ENCODE measurements around the gene TFDP1.

Gene TFDP1

GRCh38 chr13:113539176-113539575, 45.4 kb upstream of the TFDP1 start:
- H3K79me2 ChIP-seq (ENCODE audit: insufficient read depth, low read length) = no peaks in the 10 kb centered on the region
- no peaks in the 10 kb centered on the region for H3K27me3 ChIP-seq (ENCODE audit: insufficient read depth, low read length)
- no peaks in the 10 kb centered on the region for H3K4me1 ChIP-seq (ENCODE audit: insufficient read depth, low read length, severe bottlenecking)
- H3F3A ChIP-seq (ENCODE audit: insufficient read depth, low read length) = no peaks in the 10 kb centered on the region
- H4K20me1 ChIP-seq (ENCODE audit: insufficient read depth, low read length) = no peaks in the 10 kb centered on the region
- H3K9ac ChIP-seq (ENCODE audit: low read length) = no peak overlapping the region
- no peak overlapping the region for H3K4me2 ChIP-seq (ENCODE audit: low read length)
- H3K9me2 ChIP-seq (ENCODE audit: low read depth, low read length) = no peaks in the 10 kb centered on the region
- no peak overlapping the region for H3K4me3 ChIP-seq (ENCODE audit: low read depth, low read length, poor library complexity, severe bottlenecking)
- H3K27ac ChIP-seq (ENCODE audit: low read depth, low read length, poor library complexity, severe bottlenecking) = no peak overlapping the region
- H2AFZ ChIP-seq (ENCODE audit: low read length) = no peak overlapping the region
- TF ChIP-seq EZH2 (IDR thresholded peaks at IDR 0.05; ENCODE audit: borderline replicate concordance, low read length) = no peak
- TF ChIP-seq, protein P1, sequence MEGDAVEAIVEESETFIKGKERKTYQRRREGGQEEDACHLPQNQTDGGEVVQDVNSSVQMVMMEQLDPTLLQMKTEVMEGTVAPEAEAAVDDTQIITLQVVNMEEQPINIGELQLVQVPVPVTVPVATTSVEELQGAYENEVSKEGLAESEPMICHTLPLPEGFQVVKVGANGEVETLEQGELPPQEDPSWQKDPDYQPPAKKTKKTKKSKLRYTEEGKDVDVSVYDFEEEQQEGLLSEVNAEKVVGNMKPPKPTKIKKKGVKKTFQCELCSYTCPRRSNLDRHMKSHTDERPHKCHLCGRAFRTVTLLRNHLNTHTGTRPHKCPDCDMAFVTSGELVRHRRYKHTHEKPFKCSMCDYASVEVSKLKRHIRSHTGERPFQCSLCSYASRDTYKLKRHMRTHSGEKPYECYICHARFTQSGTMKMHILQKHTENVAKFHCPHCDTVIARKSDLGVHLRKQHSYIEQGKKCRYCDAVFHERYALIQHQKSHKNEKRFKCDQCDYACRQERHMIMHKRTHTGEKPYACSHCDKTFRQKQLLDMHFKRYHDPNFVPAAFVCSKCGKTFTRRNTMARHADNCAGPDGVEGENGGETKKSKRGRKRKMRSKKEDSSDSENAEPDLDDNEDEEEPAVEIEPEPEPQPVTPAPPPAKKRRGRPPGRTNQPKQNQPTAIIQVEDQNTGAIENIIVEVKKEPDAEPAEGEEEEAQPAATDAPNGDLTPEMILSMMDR (IDR thresholded peaks at IDR 0.05; ENCODE audit: low read length) = no peak
- peaks cover 8% of the 10 kb centered on the region; the same call in 1 of the 2 replicates for H3K36me3 ChIP-seq (ENCODE audit: insufficient read depth, low read length)
- H3K9me3 ChIP-seq (ENCODE audit: low read length) = peaks cover 12% of the 10 kb centered on the region; the same call in 1 of the 2 replicates

DNA sequence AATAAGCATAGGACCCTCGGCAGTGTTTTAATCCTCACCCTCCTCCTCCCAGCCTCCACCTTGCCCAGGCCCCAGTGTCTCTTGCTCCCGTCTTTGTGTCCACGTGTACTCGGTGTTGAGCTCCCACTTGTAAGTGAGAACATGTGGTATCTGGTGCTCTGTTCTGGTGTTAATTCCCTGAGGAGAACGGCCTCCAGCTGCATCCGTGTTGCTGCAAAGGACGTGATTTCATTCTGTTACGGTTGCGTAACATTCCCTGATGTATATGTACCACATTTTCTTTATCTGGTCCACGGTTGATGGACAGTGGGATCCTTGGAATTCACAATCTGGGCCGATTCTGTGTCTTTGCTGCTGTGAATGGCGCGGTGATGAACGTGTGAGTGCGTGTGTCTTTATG, 44.7 kb upstream of the TFDP1 start:
- no peaks in the 10 kb centered on the region for H3F3A ChIP-seq (ENCODE audit: insufficient read depth, low read length)
- H3K4me2 ChIP-seq (ENCODE audit: low read length) = no peak overlapping the region
- H3K36me3 ChIP-seq (ENCODE audit: insufficient read depth, low read length) = peaks cover 8% of the 10 kb centered on the region; the same call in 1 of the 2 replicates

GRCh38 chr13:113540523-113540922, 44.0 kb upstream of the TFDP1 start:
- Histone ChIP-seq H3K9me3 (ENCODE audit: low read length) (peaks cover 12% of the 10 kb centered on the region; the same call in 1 of the 2 replicates), H3F3A (ENCODE audit: insufficient read depth, low read length) (no peaks in the 10 kb centered on the region), H3K4me3 (ENCODE audit: low read depth, low read length, poor library complexity, severe bottlenecking) (no peak overlapping the region), H3K4me1 (ENCODE audit: insufficient read depth, low read length, severe bottlenecking) (no peaks in the 10 kb centered on the region), H3K4me2 (ENCODE audit: low read length) (no peak overlapping the region), H4K20me1 (ENCODE audit: insufficient read depth, low read length) (no peaks in the 10 kb centered on the region), H3K9me2 (ENCODE audit: low read depth, low read length) (no peaks in the 10 kb centered on the region), H3K27me3 (ENCODE audit: insufficient read depth, low read length) (no peaks in the 10 kb centered on the region), H3K36me3 (ENCODE audit: insufficient read depth, low read length) (peaks cover 8% of the 10 kb centered on the region; the same call in 1 of the 2 replicates), H2AFZ (ENCODE audit: low read length) (no peak overlapping the region), H3K27ac (ENCODE audit: low read depth, low read length, poor library complexity, severe bottlenecking) (no peak overlapping the region), H3K79me2 (ENCODE audit: insufficient read depth, low read length) (no peaks in the 10 kb centered on the region), H3K9ac (ENCODE audit: low read length) (no peak overlapping the region)
- TF ChIP-seq EZH2 (IDR thresholded peaks at IDR 0.05; ENCODE audit: borderline replicate concordance, low read length) = no peak
- TF ChIP-seq, protein P1 (IDR thresholded peaks at IDR 0.05; ENCODE audit: low read length) = no peak

More for the DNA sequence above, 44.7 kb upstream of the TFDP1 start:
- Histone ChIP-seq H3K79me2 (ENCODE audit: insufficient read depth, low read length) (no peaks in the 10 kb centered on the region), H3K4me1 (ENCODE audit: insufficient read depth, low read length, severe bottlenecking) (no peaks in the 10 kb centered on the region), H3K27ac (ENCODE audit: low read depth, low read length, poor library complexity, severe bottlenecking) (no peak overlapping the region), H3K9me3 (ENCODE audit: low read length) (peaks cover 12% of the 10 kb centered on the region; the same call in 1 of the 2 replicates), H3K9ac (ENCODE audit: low read length) (no peak overlapping the region), H4K20me1 (ENCODE audit: insufficient read depth, low read length) (no peaks in the 10 kb centered on the region), H2AFZ (ENCODE audit: low read length) (no peak overlapping the region), H3K9me2 (ENCODE audit: low read depth, low read length) (no peaks in the 10 kb centered on the region), H3K4me3 (ENCODE audit: low read depth, low read length, poor library complexity, severe bottlenecking) (no peak overlapping the region), H3K27me3 (ENCODE audit: insufficient read depth, low read length) (no peaks in the 10 kb centered on the region)
- TF ChIP-seq, protein P1 (IDR thresholded peaks at IDR 0.05; ENCODE audit: low read length) = no peak
- TF ChIP-seq EZH2 (IDR thresholded peaks at IDR 0.05; ENCODE audit: borderline replicate concordance, low read length) = no peak
